ENCODE data around the gene ETV6.

DNA sequence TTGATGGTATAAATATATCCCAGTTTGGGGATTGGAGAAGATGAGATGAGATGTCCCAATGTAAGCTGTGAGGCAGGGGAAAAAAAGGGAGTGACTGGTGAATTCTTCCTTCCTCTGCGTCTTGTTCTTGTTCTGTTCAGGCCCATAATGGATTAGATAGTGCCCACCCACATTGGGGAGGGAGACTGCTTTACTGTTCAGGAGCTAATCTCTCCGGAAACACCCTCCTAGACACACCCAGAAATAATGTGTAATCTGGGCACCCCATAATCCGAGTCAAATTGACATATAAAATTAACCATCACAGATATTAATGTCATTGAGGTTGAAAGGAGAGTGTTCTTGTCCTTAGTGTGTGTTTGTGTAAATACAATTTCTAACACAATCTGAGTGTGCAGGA is 29.3 kb downstream of the ETV6 start:
- TF ChIP-seq POLR2A (IDR thresholded peaks at IDR 0.05; ENCODE audit: low read length) (no peak), GATA1 (IDR thresholded peaks at IDR 0.05; ENCODE audit: low read depth, low read length) (no peak)

All from erythroblast (primary cell).